Lower leg skin (tissue), 4 donors: ENCODE measurements around the gene POC1A. TPM values are rescaled to one million over a fixed set of nuclear protein-coding genes. Genes with fewer than 3 reads are reported as not detected.
"Not testable (repeated sequence)": the region's sequence is repeated elsewhere in the genome, so short reads cannot be mapped to it uniquely, and the experiment has no call there.

ENCODE experiments used
- DNase-seq, 2 donors: peaks; one replicate each; pipeline ENCODE4 v3.0.0-alpha.2; 2019; ENCODE audit warnings: low spot score in 2 of 2
- H3K4me3 ChIP-seq: fragments of 200-600 bp; sonication (generic); 2 replicates; pipeline ENCODE4 v1.5.1; 2017; ENCODE audit warnings: mild to moderate bottlenecking, low read depth; ENCODE audit not compliant: poor library complexity, severe bottlenecking
- POLR2A ChIP-seq, 2 donors: fragments of 450-650 bp; IDR thresholded peaks; one replicate each; pipeline ENCODE4 v1.6.1; 2016 to 2017; ENCODE audit warnings: antibody characterized with exemption in 2 of 2, mild to moderate bottlenecking in 1 of 2, moderate library complexity in 1 of 2
- WGBS, 2 donors: methylation state at CpG; one replicate each; pipeline ENCODE4 v1.1.5; 2018; 5-methylcytosine and 5-hydroxymethylcytosine counted together
- intact Hi-C: fragments of 100-400 bp; cut with DNase I; formaldehyde crosslinking; loops from one replicate; pipeline ENCODE4 v1.15.0; 2023; ENCODE audit warnings: low total_unique reads
- total RNA-seq, 4 donors: library from RNA; depleted of rRNA; stranded (reverse); fragments of >200 nt; gene quantifications; one replicate each; pipeline ENCODE4 v1.1.0, GENCODE V29; 2016
- TF ChIP-seq, protein P1 (sequence below), 3 donors: fragments of 450-650 bp; IDR thresholded peaks; one replicate each; pipeline ENCODE4 v1.5.1; 2016; ENCODE audit warnings: antibody characterized with exemption in 3 of 3, mild to moderate bottlenecking in 3 of 3, moderate library complexity in 2 of 3

POC1A gene
- total RNA-seq, 4 donors from 2014 or later, result 1.6 to 4.9 (median 1.9) TPM

DNA sequence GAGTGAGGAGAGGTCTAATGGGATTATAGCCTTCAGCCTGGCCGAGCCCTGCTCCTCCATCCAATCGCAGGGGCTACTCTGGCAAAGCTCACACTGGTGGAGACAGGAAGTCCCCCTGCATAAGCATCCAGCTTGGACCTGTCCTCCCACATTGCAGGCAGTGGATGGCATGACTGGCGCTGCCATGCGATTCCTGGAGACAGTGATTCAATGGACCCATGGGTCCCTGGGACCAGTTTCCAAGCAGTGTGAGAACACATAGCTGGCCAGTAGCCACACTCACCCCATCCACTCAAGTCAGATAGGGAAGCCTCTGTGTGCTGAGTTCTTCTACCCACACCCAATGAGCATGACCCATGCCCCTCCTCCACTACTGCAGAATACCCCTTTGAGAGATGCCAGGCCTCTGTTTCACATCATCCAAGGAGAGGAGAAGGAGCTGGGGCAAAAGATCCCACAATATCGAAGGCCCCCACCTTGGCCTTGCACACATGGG lies 18.1 kb upstream of the POC1A start:
- 93 to 95% methylated on average over 5 of the region's 5 CpGs for WGBS, 2 donors
- H3K4me3 ChIP-seq, result no peak overlapping the region
- no peak for TF ChIP-seq POLR2A (IDR thresholded peaks at IDR 0.05)
- TF ChIP-seq, protein P1, sequence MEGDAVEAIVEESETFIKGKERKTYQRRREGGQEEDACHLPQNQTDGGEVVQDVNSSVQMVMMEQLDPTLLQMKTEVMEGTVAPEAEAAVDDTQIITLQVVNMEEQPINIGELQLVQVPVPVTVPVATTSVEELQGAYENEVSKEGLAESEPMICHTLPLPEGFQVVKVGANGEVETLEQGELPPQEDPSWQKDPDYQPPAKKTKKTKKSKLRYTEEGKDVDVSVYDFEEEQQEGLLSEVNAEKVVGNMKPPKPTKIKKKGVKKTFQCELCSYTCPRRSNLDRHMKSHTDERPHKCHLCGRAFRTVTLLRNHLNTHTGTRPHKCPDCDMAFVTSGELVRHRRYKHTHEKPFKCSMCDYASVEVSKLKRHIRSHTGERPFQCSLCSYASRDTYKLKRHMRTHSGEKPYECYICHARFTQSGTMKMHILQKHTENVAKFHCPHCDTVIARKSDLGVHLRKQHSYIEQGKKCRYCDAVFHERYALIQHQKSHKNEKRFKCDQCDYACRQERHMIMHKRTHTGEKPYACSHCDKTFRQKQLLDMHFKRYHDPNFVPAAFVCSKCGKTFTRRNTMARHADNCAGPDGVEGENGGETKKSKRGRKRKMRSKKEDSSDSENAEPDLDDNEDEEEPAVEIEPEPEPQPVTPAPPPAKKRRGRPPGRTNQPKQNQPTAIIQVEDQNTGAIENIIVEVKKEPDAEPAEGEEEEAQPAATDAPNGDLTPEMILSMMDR (IDR thresholded peaks at IDR 0.05), result no peak
- no peak for DNase-seq
- intact Hi-C loops, result no loop called here

GRCh38 chr3:52171514-52172261 lies 17.5 kb upstream of the POC1A start:
- DNase-seq, result no peak
- H3K4me3 ChIP-seq, result no peak overlapping the region
- TF ChIP-seq, protein P1 (IDR thresholded peaks at IDR 0.05), result no peak
- TF ChIP-seq POLR2A (IDR thresholded peaks at IDR 0.05), result no peak
- 86 to 90% methylated on average over 3 of the region's 3 CpGs for WGBS, 2 donors
- intact Hi-C loops, result no loop called here

DNA sequence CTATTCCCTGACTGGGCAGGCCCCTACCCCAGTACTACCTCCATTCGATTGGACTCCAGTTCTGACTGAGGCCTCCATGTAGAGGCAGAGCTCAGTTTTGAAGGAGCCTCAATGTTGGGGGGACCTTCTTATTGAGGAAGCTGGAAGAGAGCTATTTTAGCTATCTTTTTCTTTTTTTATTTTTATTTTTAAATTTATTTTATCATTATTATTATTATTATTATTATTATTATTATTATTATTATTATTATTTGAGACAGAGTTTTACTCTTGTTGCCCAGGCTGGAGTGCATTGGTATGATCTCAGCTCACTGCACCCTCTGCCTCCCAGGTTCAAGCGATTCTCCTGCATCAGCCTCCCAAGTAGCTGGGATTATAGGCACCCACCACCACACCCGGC lies 16.0 kb upstream of the POC1A start:
- DNase-seq, intact Hi-C loops, H3K4me3 ChIP-seq: not testable (repeated sequence)
- 96 to 97% methylated on average over 3 of the region's 3 CpGs for WGBS, 2 donors

DNA sequence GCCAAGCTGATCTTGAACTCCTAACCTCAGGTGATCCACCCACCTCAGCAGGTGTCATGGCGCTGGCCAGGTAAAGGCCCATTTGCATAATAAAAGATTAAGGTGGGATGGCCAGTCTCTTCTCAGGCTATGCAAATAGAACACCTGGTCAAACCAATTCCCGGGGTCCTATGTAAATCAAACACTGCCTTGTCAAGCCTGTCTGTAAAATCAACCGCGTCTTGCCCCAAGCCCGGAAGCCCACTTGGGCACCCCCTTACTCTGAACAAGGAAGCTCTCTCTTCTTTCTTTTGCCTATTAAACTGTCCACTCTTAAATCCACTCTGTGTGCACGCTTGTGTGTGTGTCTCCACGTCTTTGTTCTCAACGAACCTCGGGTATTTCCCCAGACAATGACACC lies 13.0 kb upstream of the POC1A start:
- 59 to 62% methylated on average over 9 of the region's 9 CpGs for WGBS, 2 donors
- intact Hi-C loops, result no loop called here
- TF ChIP-seq, protein P1 (IDR thresholded peaks at IDR 0.05), result no peak
- TF ChIP-seq POLR2A (IDR thresholded peaks at IDR 0.05), result no peak
- no peak for DNase-seq
- H3K4me3 ChIP-seq, result no peak overlapping the region

GRCh38 chr3:52162250-52162872 lies 8.1 kb upstream of the POC1A start:
- TF ChIP-seq, protein P1 (IDR thresholded peaks at IDR 0.05), result no peak
- no peak for TF ChIP-seq POLR2A (IDR thresholded peaks at IDR 0.05)
- DNase-seq, result no peak
- intact Hi-C loops, result no loop called here
- H3K4me3 ChIP-seq, result no peak overlapping the region
- 80 to 88% methylated on average over 6 to 7 of the region's 7 CpGs for WGBS, 2 donors

- H3K4me3 ChIP-seq, result no peak overlapping the region
- 23 to 35% methylated on average over 1 of the region's 1 CpG for WGBS, 2 donors
- DNase-seq, result no peak
- intact Hi-C loops, result no loop called here
- no peak for TF ChIP-seq POLR2A (IDR thresholded peaks at IDR 0.05)
- TF ChIP-seq, protein P1 (IDR thresholded peaks at IDR 0.05), result no peak
Observed at GRCh38 chr3:52159503-52159902, 5.3 kb upstream of the POC1A start.
